HG03354 (cell line): ENCODE data around the gene DUSP1.

Source experiments
- ATAC-seq: cut with Tn5 transposase; IDR thresholded peaks from one replicate; pipeline ENCODE4 v1.9.1; 2021; ENCODE audit warnings: mild to moderate bottlenecking; ENCODE audit not compliant: unreplicated experiment, poor library complexity, severe bottlenecking

DUSP1 gene

GRCh38 chr5:172748341-172748843 is 22.6 kb downstream of the DUSP1 start:
- no peak for ATAC-seq

GRCh38 chr5:172747471-172747870 is 23.5 kb downstream of the DUSP1 start:
- no peak for ATAC-seq

GRCh38 chr5:172746725-172747124 is 24.3 kb downstream of the DUSP1 start:
- ATAC-seq: no peak

GRCh38 chr5:172745838-172746237 is 25.2 kb downstream of the DUSP1 start:
- ATAC-seq: no peak

- ATAC-seq: no peak
Measured at GRCh38 chr5:172745406-172745805, 25.6 kb downstream of the DUSP1 start.

GRCh38 chr5:172744123-172745104 is 26.6 kb downstream of the DUSP1 start:
- no peak for ATAC-seq

- no peak for ATAC-seq
Measured at GRCh38 chr5:172743112-172743959, 27.7 kb downstream of the DUSP1 start.

GRCh38 chr5:172741206-172741582 is 29.8 kb downstream of the DUSP1 start:
- ATAC-seq: no peak

- no peak for ATAC-seq
Measured at GRCh38 chr5:172740428-172741205, 30.4 kb downstream of the DUSP1 start.

- no peak for ATAC-seq
Measured at GRCh38 chr5:172739375-172739774, 31.6 kb downstream of the DUSP1 start.

GRCh38 chr5:172736508-172737135 is 34.4 kb downstream of the DUSP1 start:
- no peak for ATAC-seq

GRCh38 chr5:172735141-172735831 is 35.7 kb downstream of the DUSP1 start:
- no peak for ATAC-seq

GRCh38 chr5:172733974-172734346 is 37.0 kb downstream of the DUSP1 start:
- ATAC-seq: no peak

- no peak for ATAC-seq
Measured at GRCh38 chr5:172733131-172733973, 37.6 kb downstream of the DUSP1 start.

GRCh38 chr5:172732201-172732865 is 38.7 kb downstream of the DUSP1 start:
- ATAC-seq: no peak

- no peak for ATAC-seq
Measured at GRCh38 chr5:172731680-172732074, 39.3 kb downstream of the DUSP1 start.

- ATAC-seq: no peak
Measured at GRCh38 chr5:172730981-172731679, 39.9 kb downstream of the DUSP1 start.
